Neural progenitor cell (in vitro differentiated cells): Measurements from ENCODE around the gene DNLZ.

ENCODE experiments used
- CTCF ChIP-seq: fragments of 200-600 bp; sonication (generic); IDR thresholded peaks from 2 replicates; pipeline ENCODE4 v1.5.1; 2017; ENCODE audit warnings: antibody characterized with exemption, mild to moderate bottlenecking
- EZH2 ChIP-seq: fragments of 200-600 bp; sonication (generic); IDR thresholded peaks from 2 replicates; pipeline ENCODE4 v1.6.1; 2017; ENCODE audit warnings: antibody characterized with exemption, mild to moderate bottlenecking, moderate library complexity

DNA sequence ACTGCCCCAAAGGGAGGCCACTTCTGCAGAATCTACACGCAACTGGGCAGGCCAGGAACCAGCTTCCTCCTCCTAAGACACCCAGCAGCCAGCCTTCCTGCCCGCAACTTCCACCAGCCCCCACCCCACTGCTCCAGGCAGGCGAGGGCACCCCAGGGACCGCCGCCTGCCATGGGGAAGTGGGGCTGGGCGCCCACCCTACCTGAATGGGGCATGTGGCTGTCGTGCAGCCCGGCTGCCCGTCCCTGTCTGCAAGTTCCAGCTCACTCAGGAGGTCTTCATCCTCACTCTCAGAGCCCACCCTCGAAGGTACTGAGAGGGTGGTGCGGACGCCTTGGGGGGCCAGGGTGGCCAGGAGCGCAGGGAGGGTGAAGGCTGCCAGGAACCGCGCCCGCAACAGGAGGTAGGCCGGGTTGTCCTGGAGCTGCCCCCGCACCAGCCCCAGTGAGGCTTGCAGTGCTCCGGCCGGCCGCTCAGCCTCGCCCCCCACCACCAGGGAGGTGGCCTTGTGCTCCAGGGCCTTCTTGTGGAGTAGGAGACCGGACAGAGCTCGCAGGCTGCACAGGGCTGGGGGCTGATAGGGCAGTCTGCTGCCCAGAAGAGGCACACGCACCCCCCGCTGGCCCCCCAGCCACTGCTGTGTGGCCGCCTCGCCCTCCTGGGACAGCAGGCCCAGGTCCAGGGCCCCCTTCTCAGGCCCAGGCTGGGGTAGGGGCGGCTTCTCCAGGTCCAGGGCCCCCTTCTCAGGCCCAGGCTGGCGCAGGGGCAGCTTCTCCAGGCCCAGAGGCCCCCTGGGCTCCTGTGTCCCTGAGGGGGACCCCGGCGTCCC is 14.0 kb upstream of the DNLZ start:
- no peak for TF ChIP-seq EZH2
- no peak for TF ChIP-seq CTCF
